Measurements from ENCODE around the gene TNNI3K. TPM values are rescaled to one million over a fixed set of nuclear protein-coding genes. Genes with fewer than 3 reads are reported as not detected.

TNNI3K gene
- total RNA-seq, 4 donors from 2014 or later: 0.19 TPM; not detected in 3

- Histone ChIP-seq H3K36me3 (no peaks in the 10 kb centered on the region), H3K4me3 (no peak overlapping the region), H3K27ac (no peak overlapping the region), H3K9me3 (no peaks in the 10 kb centered on the region), H3K27me3 (no peaks in the 10 kb centered on the region), H3K4me1 (no peaks in the 10 kb centered on the region)
- WGBS, 2 donors: 80 to 94% methylated on average over 1 to 3 of the region's 24 CpGs
- no peak for TF ChIP-seq POLR2A (IDR thresholded peaks at IDR 0.05)
- no peak for TF ChIP-seq CTCF (IDR thresholded peaks at IDR 0.05)
- no peak for DNase-seq
- intact Hi-C loops (cut with DNase I): no loop called here
Observed at GRCh38 chr1:74465193-74465681, 230.1 kb downstream of the TNNI3K start.

GRCh38 chr1:74467786-74468377 is 232.7 kb downstream of the TNNI3K start:
- Histone ChIP-seq H3K27me3 (no peaks in the 10 kb centered on the region), H3K4me1 (no peaks in the 10 kb centered on the region), H3K27ac (no peak overlapping the region), H3K36me3 (no peaks in the 10 kb centered on the region), H3K4me3 (no peak overlapping the region), H3K9me3 (no peaks in the 10 kb centered on the region)
- DNase-seq: no peak
- WGBS, 2 donors: 57 to 63% methylated on average over 3 of the region's 3 CpGs
- TF ChIP-seq CTCF (IDR thresholded peaks at IDR 0.05) (no peak), POLR2A (IDR thresholded peaks at IDR 0.05) (no peak)
- intact Hi-C loops (cut with DNase I): no loop called here

- Histone ChIP-seq H3K4me1 (no peaks in the 10 kb centered on the region), H3K27ac (no peak overlapping the region), H3K4me3 (no peak overlapping the region), H3K9me3 (no peaks in the 10 kb centered on the region), H3K36me3 (no peaks in the 10 kb centered on the region), H3K27me3 (no peaks in the 10 kb centered on the region)
- WGBS, 2 donors: 7 to 16% methylated on average over 2 of the region's 2 CpGs
- intact Hi-C loops (cut with DNase I): no loop called here
- TF ChIP-seq CTCF (IDR thresholded peaks at IDR 0.05): peak in 5 of 6 experiments; percentile 27 to 57 (median 53)
- TF ChIP-seq POLR2A (IDR thresholded peaks at IDR 0.05): no peak
- DNase-seq: no peak
Observed at GRCh38 chr1:74468982-74469603, 233.9 kb downstream of the TNNI3K start.

GRCh38 chr1:74470251-74470650 is 235.1 kb downstream of the TNNI3K start:
- no peaks in the 10 kb centered on the region for H3K36me3 ChIP-seq
- no peaks in the 10 kb centered on the region for H3K9me3 ChIP-seq
- H3K4me3 ChIP-seq: no peak overlapping the region
- TF ChIP-seq POLR2A (IDR thresholded peaks at IDR 0.05) (no peak), CTCF (IDR thresholded peaks at IDR 0.05) (no peak)
- no peaks in the 10 kb centered on the region for H3K4me1 ChIP-seq
- H3K27me3 ChIP-seq: no peaks in the 10 kb centered on the region
- 24 to 41% methylated on average over 3 of the region's 3 CpGs for WGBS, 2 donors
- intact Hi-C loops (cut with DNase I): no loop called here
- H3K27ac ChIP-seq: no peak overlapping the region
- DNase-seq: no peak

- H3K4me3 ChIP-seq: no peak overlapping the region
- DNase-seq: no peak
- peak overlapping the region in 1 of 4 donors; percentile 58 for H3K27ac ChIP-seq
- TF ChIP-seq POLR2A (IDR thresholded peaks at IDR 0.05): no peak
- TF ChIP-seq CTCF (IDR thresholded peaks at IDR 0.05): no peak
- WGBS, 2 donors: 24 to 58% methylated on average over 3 of the region's 3 CpGs
- H3K9me3 ChIP-seq: no peaks in the 10 kb centered on the region
- intact Hi-C loops (cut with DNase I): no loop called here
- no peaks in the 10 kb centered on the region for H3K36me3 ChIP-seq
- H3K27me3 ChIP-seq: no peaks in the 10 kb centered on the region
- H3K4me1 ChIP-seq: no peaks in the 10 kb centered on the region
Observed at GRCh38 chr1:74470936-74471335, 235.7 kb downstream of the TNNI3K start.
